HG03196 (cell line): Measurements from ENCODE around the gene AFAP1.

Experiments
- ATAC-seq: cut with Tn5 transposase; IDR thresholded peaks from one replicate; pipeline ENCODE4 v1.9.1; 2021; ENCODE audit not compliant: unreplicated experiment

AFAP1 gene

DNA sequence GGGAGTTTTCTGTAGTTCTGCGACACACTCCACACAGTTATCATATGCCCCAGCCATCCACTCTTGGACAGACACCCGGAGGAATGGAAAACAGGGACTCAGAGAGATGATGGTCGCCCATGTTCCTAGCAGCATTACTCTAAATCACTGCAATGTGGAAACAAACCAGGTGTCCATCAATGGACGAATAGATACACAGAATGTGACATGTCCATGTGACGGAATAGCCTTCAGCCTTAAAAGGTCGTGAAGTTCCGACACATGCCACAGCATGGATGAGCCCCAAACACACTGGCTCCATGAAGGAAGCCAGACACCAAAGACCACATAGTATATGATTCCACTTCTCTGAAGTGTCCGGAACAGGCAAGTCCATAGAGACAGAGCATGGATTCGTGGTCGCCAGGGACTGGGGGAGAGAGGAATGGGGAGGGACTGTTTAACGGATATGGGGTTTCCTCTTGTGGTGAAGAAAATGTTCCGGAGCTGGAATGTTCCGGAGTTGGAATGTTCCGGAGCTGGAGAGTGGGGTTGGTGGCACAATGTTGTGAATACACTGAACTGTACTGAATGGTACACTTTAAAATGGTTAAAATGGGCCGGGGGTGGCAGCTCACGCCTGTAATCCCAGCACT lies 28.7 kb upstream of the AFAP1 start:
- no peak for ATAC-seq

DNA sequence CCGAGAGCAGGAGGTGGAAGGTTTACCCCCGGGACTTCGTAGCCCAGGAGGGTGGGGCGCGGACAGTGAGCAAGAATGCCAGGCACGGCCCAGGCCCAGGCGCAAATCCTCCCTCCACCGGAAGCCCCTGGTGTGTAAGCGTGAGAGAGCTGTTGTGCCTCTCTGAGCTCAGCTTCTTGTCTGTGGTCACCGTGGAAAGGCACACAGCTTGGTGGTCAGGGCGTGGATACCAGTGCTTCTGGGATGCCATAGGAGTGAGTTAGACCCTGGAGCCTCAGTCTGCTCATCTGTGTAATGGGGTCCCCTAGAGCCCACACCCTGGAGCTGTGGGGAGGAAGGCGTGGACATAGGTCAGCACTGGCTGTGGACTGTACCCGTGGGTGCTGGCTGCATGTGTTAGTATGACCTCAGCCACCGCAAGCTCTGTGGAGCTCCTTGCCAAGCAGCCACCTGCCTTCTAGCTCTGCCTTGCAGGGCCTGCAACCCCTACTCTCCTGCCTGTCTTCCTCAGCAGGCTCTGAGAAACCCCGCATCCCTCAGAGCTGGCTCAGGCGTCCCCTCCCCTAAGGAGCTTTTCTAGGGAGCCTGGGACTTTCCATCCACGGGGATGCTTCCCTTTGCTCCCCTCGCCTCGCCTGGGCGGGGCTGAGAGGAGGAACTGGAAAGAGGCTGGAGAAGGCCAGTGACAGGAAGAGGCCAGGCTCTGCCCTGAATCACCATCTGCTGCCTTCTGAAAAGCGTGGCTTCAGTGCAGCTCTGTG lies 28.0 kb upstream of the AFAP1 start:
- ATAC-seq: no peak

GRCh38 chr4:7967063-7967440 lies 27.4 kb upstream of the AFAP1 start:
- ATAC-seq: no peak

DNA sequence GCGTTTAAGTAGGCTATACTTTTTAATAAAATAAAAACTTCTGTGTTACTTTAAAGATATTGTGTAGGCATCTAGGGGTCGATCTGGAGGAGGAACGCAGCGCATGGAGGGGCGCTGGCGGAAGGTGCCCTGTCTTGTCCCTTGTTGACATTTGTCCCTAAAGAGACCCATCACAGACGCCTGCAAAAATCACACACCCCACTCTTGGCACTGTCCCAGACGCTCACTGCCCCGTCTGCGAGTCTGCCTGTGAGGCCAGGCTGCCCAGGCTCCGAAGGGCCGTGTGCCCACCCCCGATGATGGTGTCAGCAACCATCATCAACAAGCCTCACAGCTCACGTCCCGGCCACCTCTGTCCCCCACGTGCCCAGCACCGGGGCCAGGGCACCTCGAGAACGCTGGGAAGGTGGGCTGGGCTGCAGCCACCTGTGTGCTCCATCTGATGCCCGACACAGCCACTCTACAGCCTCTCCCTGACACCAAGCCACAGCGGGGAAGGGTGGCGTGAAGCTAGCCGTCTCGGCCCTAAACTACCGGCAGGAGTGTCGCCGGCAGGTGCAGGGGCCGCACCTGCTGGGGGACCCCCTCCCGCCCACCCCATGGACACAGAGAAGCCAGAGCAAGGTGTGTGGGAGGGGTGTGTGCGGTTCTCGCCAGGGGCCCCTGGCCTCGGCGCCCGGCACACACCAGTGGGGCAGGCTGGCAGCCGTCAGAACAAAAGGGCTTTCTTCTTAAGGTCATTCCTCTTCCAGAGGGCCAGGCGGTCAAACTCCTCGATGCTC lies 26.8 kb upstream of the AFAP1 start:
- no peak for ATAC-seq

DNA sequence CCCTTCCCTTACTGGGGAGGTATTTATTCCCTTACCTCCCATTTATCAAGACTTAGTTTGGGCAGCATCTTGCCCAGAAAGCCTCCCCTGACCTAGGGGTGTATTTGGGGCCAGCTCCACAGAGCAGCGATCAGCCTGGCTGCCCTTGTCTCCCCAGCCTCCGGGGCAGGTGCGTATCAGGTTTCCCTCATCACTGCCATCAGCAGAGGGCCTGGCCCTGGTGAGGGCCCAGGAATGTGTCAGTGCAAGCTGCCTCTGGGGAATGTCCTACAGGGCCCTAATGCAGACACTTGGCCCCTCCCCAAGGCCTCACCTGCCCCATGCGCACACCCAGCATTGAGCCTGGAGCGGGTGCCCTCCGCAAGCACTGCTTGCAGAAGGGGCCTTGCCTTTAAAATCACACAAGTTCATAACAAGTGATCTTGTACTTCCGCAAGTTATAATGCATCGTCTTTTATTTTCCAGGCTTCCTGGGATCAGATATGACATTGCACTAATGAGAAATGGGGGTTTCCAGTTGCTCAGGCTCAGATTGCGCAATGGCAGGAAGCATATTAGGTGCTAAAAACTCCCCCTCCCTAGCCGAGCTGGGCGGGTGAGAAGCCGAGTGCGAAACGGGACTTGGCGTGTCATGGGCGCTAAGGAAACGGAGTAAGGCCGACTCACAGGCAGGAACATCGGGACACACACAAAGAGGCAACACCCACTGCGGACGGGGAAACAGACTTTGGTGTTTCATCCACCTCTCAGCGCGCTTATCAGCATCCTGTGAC lies 25.4 kb upstream of the AFAP1 start:
- ATAC-seq: no peak

GRCh38 chr4:7964459-7964858 lies 24.8 kb upstream of the AFAP1 start:
- no peak for ATAC-seq

DNA sequence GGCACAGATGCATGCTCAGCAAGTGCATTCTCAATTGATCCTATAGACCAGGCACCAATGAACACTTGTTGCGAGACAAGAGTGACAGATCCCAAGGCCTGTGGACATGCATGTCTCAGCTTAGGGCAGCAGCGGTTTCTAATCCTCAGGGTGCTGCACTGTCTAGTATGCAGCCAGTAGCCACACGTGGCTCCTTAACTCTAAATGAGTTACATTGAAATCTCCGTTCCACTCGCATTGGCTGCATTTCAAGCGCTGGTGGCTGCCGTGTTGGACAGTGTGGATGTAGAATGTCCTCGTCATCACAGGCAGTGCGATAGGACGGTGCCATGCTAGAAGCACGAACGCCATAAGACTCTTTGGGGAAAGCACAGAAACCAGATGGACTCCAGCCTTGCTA lies 24.0 kb upstream of the AFAP1 start:
- no peak for ATAC-seq

DNA sequence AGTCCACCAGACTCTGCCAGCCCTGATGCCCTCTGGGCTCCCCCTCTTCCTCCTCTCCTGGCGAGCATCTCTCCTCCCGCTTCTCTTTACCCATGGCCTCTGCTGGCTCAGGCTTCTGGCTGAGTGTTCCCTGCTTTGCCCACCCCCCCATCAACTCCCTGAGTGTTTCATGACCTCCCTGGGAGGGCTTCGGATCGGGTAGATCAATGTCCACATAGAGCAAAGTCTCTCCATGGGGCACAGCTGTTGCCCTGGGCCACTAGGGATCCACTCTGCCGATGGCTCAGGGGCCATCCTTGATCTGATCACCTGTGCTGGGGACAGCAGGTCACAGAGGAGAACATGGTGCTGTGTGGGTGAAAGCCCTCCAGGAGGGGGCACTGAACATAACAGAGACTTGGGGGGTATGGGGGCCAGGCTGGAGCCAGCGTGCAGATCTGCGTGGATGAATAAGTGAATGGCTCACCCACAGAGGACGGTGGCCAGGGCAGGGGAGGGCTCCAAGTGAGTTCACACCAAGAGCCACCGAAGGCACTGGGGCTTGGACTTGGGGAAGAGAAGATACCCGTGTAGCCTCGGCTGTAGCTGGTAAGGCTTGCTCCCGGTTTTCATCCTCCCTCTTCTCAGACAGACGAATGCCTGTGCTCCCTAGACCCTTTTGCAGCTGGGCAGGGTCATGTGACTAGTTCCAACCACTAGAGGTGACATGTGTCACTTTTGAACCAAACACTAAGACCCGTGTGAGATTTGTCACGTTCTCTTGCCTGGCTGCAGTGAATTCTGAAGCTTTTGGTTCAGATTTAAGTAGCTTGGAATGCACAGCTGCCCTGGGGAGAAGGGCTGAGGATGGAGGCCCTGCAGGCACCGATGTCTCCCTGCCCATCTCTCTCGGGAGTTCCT lies 23.2 kb upstream of the AFAP1 start:
- ATAC-seq: no peak

DNA sequence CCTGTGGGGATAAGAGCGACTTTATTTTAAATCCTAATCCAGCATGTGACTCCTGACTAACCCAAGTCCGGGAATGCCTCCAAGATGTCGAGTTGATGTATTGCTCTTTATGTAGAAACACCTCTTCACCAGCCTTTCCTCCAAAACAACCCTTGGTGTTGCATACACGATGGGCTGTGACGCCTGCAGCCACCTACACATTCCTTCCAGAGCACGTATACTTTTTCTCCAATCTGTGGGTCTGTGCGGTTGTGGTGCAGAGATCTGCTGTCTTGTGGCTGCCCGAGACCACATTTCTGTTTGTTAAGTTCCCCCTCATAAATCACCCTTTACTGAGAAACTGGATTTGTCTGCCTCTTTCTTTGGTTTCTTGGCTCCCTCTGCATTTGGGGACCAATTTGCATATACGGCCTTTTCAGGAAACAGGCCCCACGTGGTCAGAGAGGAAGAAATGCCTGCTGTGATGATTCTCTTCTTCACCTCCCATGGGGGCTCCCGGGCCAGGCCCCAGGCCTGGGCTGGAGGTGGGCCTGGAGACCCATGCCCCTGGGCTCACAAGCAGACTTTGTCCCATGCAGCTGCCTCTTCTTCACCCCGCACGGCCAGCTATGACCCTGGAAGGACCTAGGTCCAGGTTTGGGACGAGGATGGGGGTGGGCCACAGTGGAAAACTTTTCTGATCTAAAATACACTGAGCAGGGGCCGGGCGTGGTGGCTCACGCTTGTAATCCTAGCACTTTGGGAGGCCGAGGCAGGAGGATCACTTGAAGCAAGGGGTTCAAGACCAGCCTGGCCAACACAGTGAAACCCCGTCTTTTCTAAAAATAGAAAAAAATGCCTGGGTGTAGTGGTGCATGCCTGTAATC lies 21.4 kb upstream of the AFAP1 start:
- peak; percentile 49 for ATAC-seq

DNA sequence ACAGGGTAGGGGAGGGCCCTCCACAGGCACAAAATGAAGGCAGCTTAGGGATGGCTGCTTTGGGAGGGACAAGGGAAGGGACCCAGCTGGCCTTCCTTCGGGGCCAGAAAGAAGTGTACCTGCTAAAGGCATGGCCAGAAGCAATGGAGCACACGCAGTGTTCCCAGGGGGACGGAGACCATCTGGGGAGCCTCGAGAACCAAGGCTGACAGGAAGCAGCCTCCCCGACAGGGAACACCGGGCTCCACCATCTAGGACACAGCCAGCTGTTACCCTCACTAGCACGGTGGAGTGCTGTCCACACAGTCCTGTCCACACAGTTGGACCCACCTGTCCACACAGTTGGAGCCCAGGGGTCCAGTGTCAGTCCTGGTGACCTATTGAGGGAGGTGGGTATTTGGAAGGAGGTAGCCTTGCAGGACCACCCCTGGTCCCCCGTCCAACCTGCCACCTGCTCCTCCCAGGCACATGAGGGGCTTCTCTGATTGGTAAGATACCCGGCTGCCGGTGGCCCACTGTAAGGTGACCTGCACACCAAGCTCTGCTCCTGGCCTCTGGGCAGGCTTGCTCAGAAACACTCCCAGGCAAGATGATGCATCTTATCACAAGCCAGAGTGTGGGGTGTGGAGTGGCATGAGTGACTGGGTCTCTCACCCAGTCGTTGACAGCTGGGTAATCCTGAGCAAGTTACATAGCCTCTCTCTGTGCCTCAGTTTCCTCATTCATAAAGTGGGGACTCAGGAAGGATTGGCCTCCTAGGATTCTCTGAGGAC lies 20.5 kb upstream of the AFAP1 start:
- no peak for ATAC-seq

DNA sequence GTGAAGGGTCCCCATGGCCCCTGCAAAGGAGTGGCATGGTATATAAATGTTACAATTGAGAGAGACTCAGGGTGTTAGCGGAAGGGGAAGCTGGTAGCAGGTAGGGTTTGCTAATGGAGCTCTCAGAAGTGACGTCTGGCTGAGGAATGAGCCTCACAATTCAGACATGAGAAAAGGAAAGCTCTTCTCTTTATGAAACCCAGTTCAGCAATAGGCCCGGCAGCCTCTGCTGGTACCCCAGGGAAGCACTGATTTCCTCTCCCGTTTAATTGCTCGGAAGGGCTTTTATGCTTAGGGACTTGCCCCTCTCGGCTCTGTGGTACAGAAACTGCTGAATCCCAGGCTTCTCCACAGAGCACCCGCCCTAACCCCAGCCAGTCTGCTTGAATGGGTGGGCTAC lies 19.4 kb upstream of the AFAP1 start:
- ATAC-seq: no peak

DNA sequence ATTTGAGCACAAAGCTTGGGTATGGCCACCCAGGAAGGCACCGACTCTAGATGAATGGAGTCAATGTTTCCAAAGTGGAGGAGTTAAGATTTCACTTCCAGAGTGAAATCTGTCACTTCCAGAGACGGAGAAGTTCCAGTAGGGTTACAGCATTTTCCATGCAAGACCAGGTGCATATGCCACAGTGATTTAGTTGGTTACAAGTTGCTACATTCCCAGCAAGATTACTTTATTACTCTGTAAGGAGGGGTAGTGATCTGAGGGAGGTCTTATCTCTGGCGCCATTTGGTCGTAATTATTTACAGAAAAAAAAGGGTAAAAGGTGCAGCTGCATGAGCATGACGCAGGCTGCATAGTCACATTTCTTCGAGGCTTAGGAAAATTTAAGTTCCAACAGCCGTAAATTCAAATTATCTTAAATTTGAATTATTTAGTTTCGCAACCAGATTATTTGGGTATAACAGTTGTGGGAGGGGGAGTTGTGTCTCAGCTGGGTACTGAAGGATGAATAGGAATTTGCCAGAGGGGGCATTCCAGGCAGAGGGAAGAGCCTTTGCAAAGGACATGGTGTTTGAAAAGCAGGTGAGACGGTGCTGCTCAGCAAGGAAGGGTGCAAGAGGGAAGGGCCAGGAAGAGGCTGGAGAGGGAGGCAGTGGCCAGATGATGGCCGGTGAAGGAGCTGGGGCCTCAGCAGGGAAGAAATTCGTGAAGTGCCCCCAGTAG lies 17.4 kb upstream of the AFAP1 start:
- no peak for ATAC-seq

GRCh38 chr4:7956270-7956808 lies 16.7 kb upstream of the AFAP1 start:
- ATAC-seq: no peak

GRCh38 chr4:7955393-7955792 lies 15.7 kb upstream of the AFAP1 start:
- no peak for ATAC-seq

DNA sequence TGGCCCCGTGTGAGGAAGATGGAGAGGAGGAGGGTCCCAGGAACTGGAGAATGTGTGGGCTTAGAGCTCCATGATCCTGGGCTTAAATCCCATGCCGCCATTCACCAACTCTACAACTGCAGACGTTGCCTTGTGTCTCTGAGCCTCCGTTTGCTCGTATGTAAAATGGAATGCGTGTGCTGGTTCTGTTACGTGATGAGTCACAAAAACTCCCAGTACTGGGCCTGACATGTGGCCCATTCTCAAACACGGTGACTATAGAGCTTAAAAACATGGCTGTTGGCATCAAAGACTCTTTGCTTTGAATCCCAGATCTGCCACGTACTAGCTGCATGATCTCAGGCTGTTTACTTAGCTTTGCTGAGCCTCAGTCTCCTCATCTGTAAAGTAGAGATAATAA lies 13.0 kb upstream of the AFAP1 start:
- ATAC-seq: no peak

GRCh38 chr4:7950301-7951092 lies 10.8 kb upstream of the AFAP1 start:
- no peak for ATAC-seq

DNA sequence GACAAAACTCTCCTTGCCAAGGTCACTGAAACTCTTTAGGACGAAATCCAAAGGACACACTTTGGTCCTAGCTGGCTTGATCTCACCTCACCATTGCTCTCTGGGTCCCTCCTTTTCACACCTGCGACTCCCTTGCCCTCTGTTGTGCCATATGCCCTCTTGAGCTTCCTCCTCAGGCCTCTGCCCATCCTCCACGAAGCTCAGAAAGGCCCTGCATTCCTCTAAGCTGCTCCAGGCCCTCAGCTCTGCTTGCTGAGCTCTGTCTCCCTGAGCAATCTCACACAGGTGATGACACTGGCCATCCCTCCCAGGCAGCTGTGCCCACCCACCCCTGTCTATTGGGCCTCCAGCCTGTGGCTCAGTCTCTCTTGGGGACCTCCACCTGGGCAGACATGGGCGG lies 10.1 kb upstream of the AFAP1 start:
- ATAC-seq: no peak
